ENCODE measurements around the gene IPCEF1. TPM values are rescaled to one million over a fixed set of nuclear protein-coding genes. Genes with fewer than 3 reads are reported as not detected.

IPCEF1 gene
- polyA plus RNA-seq, 6 donors from 2014 or later = 0.13 to 1.0 (median 0.44) TPM; not detected in 2

DNA sequence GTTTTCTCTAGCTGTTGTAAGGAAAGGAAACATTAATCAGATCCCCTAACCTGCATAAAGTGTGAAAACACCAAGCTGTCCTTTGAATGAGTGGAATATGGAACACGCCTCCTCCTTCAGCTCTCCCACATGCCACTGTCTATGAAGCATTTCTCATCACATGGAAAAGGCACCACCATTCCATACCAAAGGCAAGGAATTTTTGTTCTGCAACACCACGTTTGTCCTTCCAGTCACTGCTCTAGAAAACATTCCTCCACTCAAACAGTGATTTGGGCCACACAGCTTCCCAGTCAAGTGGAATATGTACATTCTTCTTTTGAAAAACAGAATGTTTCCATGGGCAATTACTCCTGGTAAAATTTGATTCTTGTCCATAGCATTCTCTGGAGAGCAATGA lies 197.5 kb downstream of the IPCEF1 start:
- H3K9me3 Mint-ChIP-seq = no peaks in the 10 kb centered on the region
- ATAC-seq (ENCODE audit: low read depth in 2 of 2) = no peak
- no peaks in the 10 kb centered on the region for H3K27me3 Mint-ChIP-seq
- no peaks in the 10 kb centered on the region for H3K36me3 Mint-ChIP-seq
- no peak for DNase-seq
- H3K27ac Mint-ChIP-seq = peak overlapping the region in 1 of 6 donors; percentile 4
- H3K4me1 Mint-ChIP-seq = peaks cover 17 to 29% (median 18%) of the 10 kb centered on the region in 3 donors
- H3K4me3 Mint-ChIP-seq = no peak overlapping the region

DNA sequence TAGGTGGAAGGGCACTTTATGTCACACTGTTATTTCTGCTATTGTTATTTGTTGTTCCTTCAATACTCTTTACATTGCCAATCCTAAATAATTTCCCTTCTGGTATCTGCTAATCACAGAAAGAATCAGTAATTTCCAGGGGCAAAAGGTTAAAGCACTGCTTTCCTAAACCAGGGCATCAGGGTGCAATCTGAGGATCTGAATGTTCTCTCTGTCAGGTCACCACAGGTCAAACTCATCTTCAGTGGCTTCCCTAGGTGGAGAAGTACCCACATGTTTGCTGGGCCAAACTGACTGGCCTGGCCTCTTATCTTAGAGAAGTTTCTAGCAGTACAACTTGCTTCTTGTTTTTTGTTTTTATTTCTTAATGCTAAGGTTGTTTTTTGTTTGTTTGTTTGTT lies 198.9 kb downstream of the IPCEF1 start:
- peaks cover 17 to 29% (median 18%) of the 10 kb centered on the region in 3 donors for H3K4me1 Mint-ChIP-seq
- no peaks in the 10 kb centered on the region for H3K27me3 Mint-ChIP-seq
- DNase-seq = no peak
- peak overlapping the region in 2 of 6 donors; percentile 22 to 69 for H3K27ac Mint-ChIP-seq
- no peak for ATAC-seq (ENCODE audit: low read depth in 2 of 2)
- H3K36me3 Mint-ChIP-seq = no peaks in the 10 kb centered on the region
- no peaks in the 10 kb centered on the region for H3K9me3 Mint-ChIP-seq
- peak overlapping the region in 3 of 8 donors; percentile 53 to 71 (median 69) for H3K4me3 Mint-ChIP-seq

DNA sequence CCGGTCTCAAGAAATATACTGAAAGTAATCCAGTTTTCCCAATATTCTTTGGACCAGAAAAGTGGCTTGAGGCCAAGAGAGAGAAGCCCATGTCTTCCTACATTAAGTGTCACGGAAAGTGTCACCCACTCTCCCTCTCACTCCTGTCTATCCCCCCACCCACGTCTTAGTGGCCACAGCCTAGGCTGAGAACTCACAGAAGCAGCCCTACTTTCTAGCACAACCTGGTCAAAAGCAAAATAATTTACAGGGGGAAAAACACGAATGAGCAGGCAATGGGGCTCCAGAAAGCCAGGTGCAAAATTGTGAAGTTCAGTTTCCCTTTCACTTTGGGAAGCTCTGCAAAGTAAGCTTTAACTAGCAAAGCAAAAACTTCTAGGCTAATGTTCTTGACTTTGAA lies 199.5 kb downstream of the IPCEF1 start:
- Mint-ChIP-seq H3K4me1 (peaks cover 17 to 29% (median 18%) of the 10 kb centered on the region in 3 donors), H3K9me3 (no peaks in the 10 kb centered on the region), H3K27me3 (no peaks in the 10 kb centered on the region), H3K36me3 (no peaks in the 10 kb centered on the region), H3K4me3 (peak overlapping the region in 7 of 8 donors; percentile 25 to 80 (median 69)), H3K27ac (peak overlapping the region in 4 of 6 donors; percentile 16 to 78 (median 68))
- DNase-seq (no peak), ATAC-seq (ENCODE audit: low read depth in 2 of 2) (peak in 1 of 2 donors; percentile 39)

DNA sequence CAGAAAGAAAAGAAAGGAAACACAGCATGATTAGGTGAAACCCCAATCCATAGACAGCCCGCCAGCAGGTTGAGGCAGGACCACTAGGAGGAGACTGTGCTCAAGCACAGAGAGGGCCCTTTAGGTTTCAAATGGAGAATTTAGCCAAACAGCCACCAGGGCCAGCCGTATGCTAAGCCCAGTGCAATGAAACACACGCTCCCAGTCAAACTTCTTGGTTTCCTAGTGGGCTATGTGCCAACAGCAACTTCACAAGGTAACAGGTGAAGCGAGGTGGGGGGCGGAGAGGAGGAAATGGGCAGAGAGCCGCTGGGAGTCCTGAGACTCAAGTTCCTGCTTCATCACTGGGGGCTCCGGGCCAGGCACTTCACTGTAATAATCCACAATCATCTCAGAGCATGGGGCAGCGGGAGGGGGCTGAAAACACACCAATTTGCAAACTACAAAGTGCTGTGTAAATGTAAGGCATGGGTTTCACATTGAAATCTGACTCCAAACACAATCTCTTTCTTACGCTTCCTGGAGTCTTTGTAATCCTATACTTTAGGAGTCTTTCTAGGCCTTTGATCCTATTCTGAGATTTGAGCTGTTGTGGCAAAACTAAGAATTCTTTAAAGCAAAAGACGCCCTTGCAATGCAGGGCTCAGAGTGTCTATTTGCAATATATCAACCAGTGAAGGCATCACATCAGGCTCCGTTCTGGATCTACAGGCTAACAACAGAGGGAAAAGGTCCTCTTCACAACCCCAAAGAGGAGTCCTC lies 200.3 kb downstream of the IPCEF1 start:
- H3K4me1 Mint-ChIP-seq = peaks cover 17 to 29% (median 18%) of the 10 kb centered on the region in 3 donors

DNA sequence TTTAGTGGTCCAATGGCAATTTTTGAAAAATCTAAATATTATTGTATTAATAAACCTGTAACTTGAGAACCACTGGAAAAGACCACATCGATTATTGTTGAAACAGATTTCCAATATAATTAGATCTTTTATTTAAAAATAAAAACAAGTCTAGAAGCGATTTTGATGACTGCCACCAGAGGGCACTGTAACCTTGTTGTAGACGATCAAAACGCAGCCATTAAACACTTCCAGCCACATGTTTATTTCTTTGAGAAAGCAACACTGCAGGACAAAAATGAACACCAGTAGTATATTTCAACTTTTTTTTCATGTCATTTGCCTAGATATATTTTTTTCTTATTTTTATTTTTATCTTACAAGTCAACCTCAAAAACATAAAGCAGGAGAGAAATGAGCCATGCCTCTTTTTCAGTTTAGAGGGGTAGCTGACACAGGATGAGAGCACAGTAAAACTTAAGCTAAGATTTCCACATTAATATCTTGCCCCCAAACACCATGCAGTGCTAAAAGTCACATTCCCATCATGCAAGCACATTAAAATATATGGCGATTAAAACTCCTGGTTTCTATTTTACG lies 202.1 kb downstream of the IPCEF1 start:
- Mint-ChIP-seq H3K36me3 (no peaks in the 10 kb centered on the region), H3K27ac (peak overlapping the region in 1 of 6 donors; percentile 49), H3K27me3 (peaks cover 0 to 15% (median 5%) of the 10 kb centered on the region in 3 donors), H3K4me3 (no peak overlapping the region), H3K4me1 (peaks cover 17 to 29% (median 18%) of the 10 kb centered on the region in 3 donors), H3K9me3 (no peaks in the 10 kb centered on the region)
- DNase-seq = peak; percentile 37
- ATAC-seq (ENCODE audit: low read depth in 2 of 2) = no peak

More for the DNA sequence above, 200.3 kb downstream of the IPCEF1 start:
- Mint-ChIP-seq H3K36me3 (no peaks in the 10 kb centered on the region), H3K27me3 (no peaks in the 10 kb centered on the region), H3K4me3 (peak overlapping the region in 7 of 8 donors; percentile 45 to 80 (median 69)), H3K27ac (peak overlapping the region in 5 of 6 donors; percentile 16 to 73 (median 32)), H3K9me3 (no peaks in the 10 kb centered on the region)
- ATAC-seq (ENCODE audit: low read depth in 2 of 2) = peak; percentile 69 to 85
- peak; percentile 7 for DNase-seq

DNA sequence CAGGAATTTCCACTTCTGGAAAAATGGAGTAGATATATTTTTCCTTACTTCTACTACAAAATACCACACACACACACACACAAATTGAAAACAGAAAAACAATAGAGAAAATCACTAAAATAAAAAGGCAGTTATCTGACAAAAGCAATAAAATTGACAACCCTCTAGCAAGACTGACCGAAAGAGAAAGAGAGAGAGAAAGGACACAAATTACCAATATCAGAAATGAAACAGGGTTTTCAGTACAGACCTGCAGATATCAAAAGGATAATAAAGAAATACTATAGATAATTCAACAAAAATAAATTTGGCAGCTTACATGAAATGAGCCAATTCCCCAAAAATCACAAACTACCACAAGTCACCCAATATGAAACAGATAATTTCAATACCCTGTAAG lies 212.8 kb downstream of the IPCEF1 start:
- H3K27me3 Mint-ChIP-seq = peaks cover 4 to 8% (median 8%) of the 10 kb centered on the region in 3 donors

DNA sequence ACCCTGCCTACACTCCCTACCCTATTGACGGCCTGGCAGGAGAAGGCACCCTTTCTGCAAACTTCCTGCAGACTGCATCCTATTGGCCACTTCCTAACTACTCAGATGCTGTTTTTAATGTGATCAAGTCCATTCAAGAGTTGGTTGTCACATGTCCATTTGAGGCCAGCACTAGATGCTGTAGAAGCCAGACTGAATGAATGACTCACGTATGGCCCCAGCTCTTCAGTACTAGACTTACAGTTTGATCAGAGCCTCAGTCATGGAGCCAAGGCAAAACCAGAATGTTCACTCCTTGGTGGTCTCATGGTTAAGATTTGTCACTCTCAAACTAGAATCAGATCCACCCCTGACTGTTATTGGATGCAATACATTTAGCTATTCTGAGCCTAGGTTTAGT lies 215.9 kb downstream of the IPCEF1 start:
- Mint-ChIP-seq H3K4me1 (no peaks in the 10 kb centered on the region), H3K27ac (no peak overlapping the region), H3K27me3 (peaks cover 0 to 8% (median 4%) of the 10 kb centered on the region in 3 donors), H3K4me3 (no peak overlapping the region), H3K36me3 (no peaks in the 10 kb centered on the region), H3K9me3 (no peaks in the 10 kb centered on the region)
- no peak for ATAC-seq (ENCODE audit: low read depth in 2 of 2)
- DNase-seq = no peak

More for the DNA sequence above, 212.8 kb downstream of the IPCEF1 start:
- H3K27ac Mint-ChIP-seq = no peak overlapping the region
- no peaks in the 10 kb centered on the region for H3K9me3 Mint-ChIP-seq
- H3K4me1 Mint-ChIP-seq = no peaks in the 10 kb centered on the region
- no peak for ATAC-seq (ENCODE audit: low read depth in 2 of 2)
- H3K4me3 Mint-ChIP-seq = no peak overlapping the region
- H3K36me3 Mint-ChIP-seq = no peaks in the 10 kb centered on the region
- DNase-seq = no peak

DNA sequence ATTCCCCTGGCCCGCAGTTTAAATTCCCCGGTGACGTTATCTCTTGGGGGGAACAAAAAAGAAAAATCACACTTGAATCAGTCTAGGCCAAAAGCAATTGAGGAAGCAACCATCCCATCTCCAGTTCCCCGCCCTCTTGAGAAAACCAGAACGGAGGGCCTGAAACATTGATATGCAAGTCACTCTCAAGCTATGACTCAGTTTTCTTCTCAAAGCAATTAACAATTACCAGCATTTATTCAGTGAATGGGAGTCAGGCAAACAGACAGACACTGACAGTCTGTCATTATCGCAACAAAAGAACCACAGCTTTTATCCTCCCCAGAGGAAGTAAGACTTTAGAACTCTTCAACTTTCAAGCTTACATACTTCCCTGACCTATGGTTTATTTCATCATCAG lies 216.7 kb downstream of the IPCEF1 start:
- Mint-ChIP-seq H3K4me1 (no peaks in the 10 kb centered on the region), H3K36me3 (no peaks in the 10 kb centered on the region), H3K4me3 (no peak overlapping the region), H3K27ac (peak overlapping the region in 1 of 6 donors; percentile 34), H3K9me3 (no peaks in the 10 kb centered on the region), H3K27me3 (peaks cover 0 to 8% (median 0%) of the 10 kb centered on the region in 3 donors)
- ATAC-seq (ENCODE audit: low read depth in 2 of 2) = no peak
- no peak for DNase-seq

DNA sequence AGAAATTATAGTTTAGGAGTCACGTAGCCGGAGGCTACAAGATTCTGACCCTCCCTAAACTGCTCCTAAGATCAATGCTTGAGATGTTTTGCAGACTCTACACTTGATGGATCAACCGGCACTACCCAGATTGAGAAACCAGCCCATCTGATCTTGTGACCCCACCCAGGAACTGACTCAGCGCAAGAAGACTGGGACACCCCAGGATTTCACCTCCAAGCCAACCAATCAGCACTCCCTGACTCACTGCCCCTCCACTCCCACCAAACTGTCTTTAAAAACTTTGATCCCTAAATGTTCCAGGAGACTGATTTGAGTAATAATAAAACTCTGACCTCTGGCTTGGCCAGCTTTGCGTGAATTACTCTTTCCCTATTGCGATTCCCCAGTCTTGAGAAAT lies 217.8 kb downstream of the IPCEF1 start:
- DNase-seq (no peak), ATAC-seq (ENCODE audit: low read depth in 2 of 2) (no peak)
- Mint-ChIP-seq H3K4me1 (no peaks in the 10 kb centered on the region), H3K4me3 (no peak overlapping the region), H3K36me3 (no peaks in the 10 kb centered on the region), H3K27me3 (peaks cover 0 to 8% (median 0%) of the 10 kb centered on the region in 3 donors), H3K27ac (no peak overlapping the region), H3K9me3 (no peaks in the 10 kb centered on the region)

DNA sequence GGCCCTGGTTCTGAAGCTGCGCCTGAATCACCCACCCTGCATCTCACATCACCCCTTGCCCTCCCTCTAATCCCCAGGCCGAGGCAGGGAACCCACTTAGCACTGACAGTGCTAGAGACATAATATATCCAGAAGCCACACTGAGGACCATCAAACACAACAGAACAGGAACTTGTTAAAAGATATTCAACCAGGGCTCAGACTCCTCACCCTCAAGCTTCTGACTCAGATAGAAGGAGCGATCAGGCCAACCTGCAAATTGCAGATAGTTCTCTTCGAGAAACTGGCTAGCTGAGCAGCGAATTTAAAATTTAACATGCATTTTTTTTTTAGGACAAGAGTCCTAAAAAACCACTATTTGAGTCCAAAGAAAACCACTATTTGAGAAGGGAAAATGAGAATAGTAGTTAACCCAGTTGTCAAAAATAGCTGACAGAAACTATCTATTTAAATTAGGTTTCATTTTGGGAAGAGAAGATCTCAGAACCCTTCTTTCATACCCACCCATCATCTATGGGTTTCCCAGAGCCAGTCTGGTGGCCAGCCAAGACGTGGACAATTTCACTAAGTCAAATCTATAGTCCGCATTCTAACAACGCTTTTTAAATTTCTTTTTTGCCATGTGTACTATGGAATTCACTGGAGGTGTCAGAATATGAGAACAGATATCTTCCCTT lies 222.0 kb downstream of the IPCEF1 start:
- no peak for ATAC-seq (ENCODE audit: low read depth in 2 of 2)
- Mint-ChIP-seq H3K36me3 (no peaks in the 10 kb centered on the region), H3K4me3 (no peak overlapping the region), H3K27me3 (no peaks in the 10 kb centered on the region), H3K27ac (no peak overlapping the region), H3K4me1 (no peaks in the 10 kb centered on the region), H3K9me3 (no peaks in the 10 kb centered on the region)
- no peak for DNase-seq

DNA sequence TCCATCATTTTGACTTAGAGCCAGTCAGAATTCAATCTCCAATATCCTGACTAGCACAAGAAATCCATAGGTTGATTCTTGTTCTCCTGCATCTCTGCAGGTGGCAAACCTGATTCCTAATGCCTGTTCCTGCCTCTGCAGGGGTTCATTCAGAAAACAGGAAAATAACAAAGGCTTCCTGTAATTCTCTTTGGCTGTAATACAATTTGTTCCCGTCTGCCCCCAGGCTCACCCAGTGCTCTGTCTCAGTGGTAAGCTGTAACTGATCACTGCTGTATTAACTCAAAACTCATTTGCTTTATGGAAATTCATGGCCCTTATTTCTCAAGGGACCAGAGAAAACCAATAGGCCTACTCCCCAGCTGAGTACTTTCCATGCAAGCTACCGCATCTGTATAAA lies 228.9 kb downstream of the IPCEF1 start:
- Mint-ChIP-seq H3K27me3 (no peaks in the 10 kb centered on the region), H3K9me3 (peaks cover 0 to 1% (median 0%) of the 10 kb centered on the region in 7 donors), H3K27ac (no peak overlapping the region), H3K36me3 (no peaks in the 10 kb centered on the region), H3K4me3 (no peak overlapping the region), H3K4me1 (peaks cover 0 to 4% (median 1%) of the 10 kb centered on the region in 3 donors)
- no peak for ATAC-seq (ENCODE audit: low read depth in 2 of 2)
- no peak for DNase-seq

DNA sequence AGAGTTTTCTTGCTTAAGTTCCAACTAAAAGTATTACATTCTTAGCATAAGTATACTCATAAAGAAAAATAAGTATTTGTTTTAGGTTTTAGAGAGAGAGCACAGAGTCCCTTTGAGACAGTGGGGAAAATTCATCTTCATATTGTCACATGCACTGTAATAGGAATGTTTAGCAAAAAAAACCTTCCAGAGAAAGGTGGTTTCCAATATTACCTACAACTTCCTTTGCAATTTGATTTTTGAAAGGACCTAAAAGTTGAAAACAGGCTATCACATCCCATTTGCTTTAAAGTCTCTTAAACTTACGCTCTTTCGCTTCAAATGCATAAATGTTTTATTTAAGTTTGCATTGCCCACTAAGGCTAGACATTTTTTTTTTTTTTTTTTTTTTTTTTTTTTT lies 231.2 kb downstream of the IPCEF1 start:
- no peak for ATAC-seq (ENCODE audit: low read depth in 2 of 2)
- H3K27me3 Mint-ChIP-seq = peaks cover 0 to 3% (median 0%) of the 10 kb centered on the region in 3 donors
- H3K4me1 Mint-ChIP-seq = peaks cover 0 to 4% (median 1%) of the 10 kb centered on the region in 3 donors
- H3K4me3 Mint-ChIP-seq = no peak overlapping the region
- peaks cover 0 to 5% (median 0%) of the 10 kb centered on the region in 7 donors for H3K9me3 Mint-ChIP-seq
- no peaks in the 10 kb centered on the region for H3K36me3 Mint-ChIP-seq
- DNase-seq = no peak
- no peak overlapping the region for H3K27ac Mint-ChIP-seq

DNA sequence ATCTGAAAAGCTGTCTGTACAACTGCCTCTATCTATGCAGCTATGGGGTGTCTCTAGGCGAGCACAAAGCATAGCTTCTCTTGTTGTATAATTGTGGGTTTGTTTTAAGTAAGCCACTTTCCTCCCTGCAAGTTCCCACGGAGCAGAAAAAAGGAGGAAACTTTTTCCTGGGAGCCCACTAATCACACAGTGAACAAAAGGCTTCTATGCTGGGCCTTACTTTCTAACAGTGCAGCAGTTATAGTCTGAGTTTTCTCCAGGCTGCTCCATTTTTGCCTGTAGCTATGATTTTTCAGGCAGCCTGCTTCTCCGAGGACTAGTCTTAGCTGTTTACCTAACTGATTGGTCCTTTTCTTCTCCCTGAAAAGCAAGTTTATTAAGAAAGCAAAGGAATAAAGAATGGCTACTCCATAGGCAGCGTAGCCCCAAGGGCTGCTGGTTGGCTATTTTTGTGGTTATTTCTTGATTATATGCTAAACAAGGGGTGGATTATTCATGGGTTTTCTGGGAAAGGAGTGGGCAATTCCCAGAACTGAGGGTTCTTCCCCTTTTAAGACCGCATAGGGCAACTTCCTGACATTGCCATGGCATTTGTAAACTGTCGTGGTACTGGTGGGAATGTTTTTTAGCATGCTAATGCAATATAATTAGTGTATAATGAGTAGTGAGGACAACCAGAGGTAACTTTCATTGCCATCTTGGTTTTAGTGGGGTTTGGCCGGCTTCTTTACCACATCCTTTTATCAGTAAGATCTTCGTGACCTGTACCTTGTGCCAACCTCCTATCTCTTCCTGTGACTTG lies 233.2 kb downstream of the IPCEF1 start:
- no peak for DNase-seq
- H3K4me1 Mint-ChIP-seq = peaks cover 0 to 4% (median 1%) of the 10 kb centered on the region in 3 donors
- no peak for ATAC-seq (ENCODE audit: low read depth in 2 of 2)
- no peak overlapping the region for H3K4me3 Mint-ChIP-seq
- H3K9me3 Mint-ChIP-seq = peaks cover 0 to 5% (median 0%) of the 10 kb centered on the region in 7 donors
- no peaks in the 10 kb centered on the region for H3K36me3 Mint-ChIP-seq
- H3K27me3 Mint-ChIP-seq = peaks cover 0 to 3% (median 0%) of the 10 kb centered on the region in 3 donors
- H3K27ac Mint-ChIP-seq = no peak overlapping the region
